ENCODE results near the gene BACH2. TPM values are rescaled to one million over a fixed set of nuclear protein-coding genes. Genes with fewer than 3 reads are reported as not detected.

The BACH2 gene
- total and polyA plus RNA-seq, 9 of the 15 experiments (the other 6 are each of a cell fraction or from before 2014, with no cell fraction given) = 0.06 to 3.1 (median 0.59) TPM

- TF ChIP-seq YBX1 (IDR thresholded peaks at IDR 0.05) (no peak), RAD51 (IDR thresholded peaks at IDR 0.05; ENCODE audit: borderline replicate concordance, low read depth) (no peak), XRCC4 (IDR thresholded peaks at IDR 0.05; ENCODE audit: extremely low read depth, insufficient read depth, insufficient read length) (no peak)
These were observed 139.2 kb downstream of the BACH2 start (continued) for GRCh38 chr6:90157441-90157840.

- Histone ChIP-seq H3K79me2 (ENCODE audit: control insufficient read depth, insufficient read depth, low read length) (no peaks in the 10 kb centered on the region), H3K9me3 (replicated peaks; ENCODE audit: control insufficient read depth, insufficient read depth, low read depth, low read length) (no peaks in the 10 kb centered on the region), H3K27me3 (ENCODE audit: control insufficient read depth in 2 of 2, insufficient read depth in 2 of 2, low read length in 2 of 2) (no peaks in the 10 kb centered on the region), H3K27ac (ENCODE audit: extremely low read depth, low read depth, low read length) (no peak overlapping the region), H2AFZ (ENCODE audit: low read depth, low read length) (no peak overlapping the region), H3K4me2 (ENCODE audit: insufficient read depth, low read length) (no peak overlapping the region), H3K36me3 (ENCODE audit: control insufficient read depth, insufficient read depth, low read length) (no peaks in the 10 kb centered on the region), H3K4me1 (replicated peaks in 1 of 2; ENCODE audit: control insufficient read depth in 2 of 2, insufficient read depth in 2 of 2, low read length in 2 of 2) (peaks cover 0 to 24% of the 10 kb centered on the region in 2 experiments; a peak in 2 of 5 replicates), H3K9me1 (ENCODE audit: control insufficient read depth, insufficient read depth, low read length) (no peaks in the 10 kb centered on the region), H3K9ac (ENCODE audit: insufficient read depth in 1 of 2, low read depth in 2 of 2, low read length in 2 of 2) (no peak overlapping the region), H4K20me1 (replicated peaks; ENCODE audit: control insufficient read depth, insufficient read depth, low read length) (no peaks in the 10 kb centered on the region), H3K4me3 (no peak overlapping the region)
- ChIA-PET CTCF (ENCODE audit: low intra/inter-chr PET ratio) (no interaction called here), POLR2A (interaction anchor here (0.5 to 0.8 kb wide), 3 partner anchors 314 to 916 kb away, joined by 3 read pairs; no protein-coding TSS in a partner anchor)
- intact Hi-C loops (cut with micrococcal nuclease) (no loop called here), in situ Hi-C loops (cut with MboI) (no loop called here)
- FAIRE-seq (no peak), DNase-seq (ENCODE audit: extremely low read depth in 1 of 4, low spot score in 3 of 4) (no peak), ATAC-seq (no peak)
- no TSS peak for BruUV-seq (replicated peaks)
- 32% methylated on average over 5 of the region's 5 CpGs for WGBS (ENCODE audit: insufficient coverage, low coverage, missing lambda C conversion rate)
- TF ChIP-seq TRIM24 (IDR thresholded peaks at IDR 0.05) = no peak
- no peak for TF ChIP-seq MBD2 (IDR thresholded peaks at IDR 0.05; ENCODE audit: borderline replicate concordance, low read depth)
- TF ChIP-seq TRIM25 (IDR thresholded peaks at IDR 0.05; ENCODE audit: borderline replicate concordance) = no peak
- no peak for TF ChIP-seq KAT7 (CRISPR knock-in tag; IDR thresholded peaks at IDR 0.05; ENCODE audit: borderline replicate concordance)
- TF ChIP-seq ZNF174 (CRISPR knock-in tag; IDR thresholded peaks at IDR 0.05) = no peak
- TF ChIP-seq SMARCE1 (IDR thresholded peaks at IDR 0.05) = no peak
- no peak for TF ChIP-seq SMAD4 (CRISPR knock-in tag; conservative IDR thresholded peaks at IDR 0.05)
- no peak for TF ChIP-seq BRF1 (IDR thresholded peaks at IDR 0.05; ENCODE audit: borderline replicate concordance, extremely low read depth, insufficient read length)
- no peak for TF ChIP-seq KLF13 (tag; IDR thresholded peaks at IDR 0.05; ENCODE audit: borderline replicate concordance, low read depth)
- no peak for TF ChIP-seq CBX3 (IDR thresholded peaks at IDR 0.05; ENCODE audit: borderline replicate concordance in 1 of 2, low read length in 2 of 2)
- no peak for TF ChIP-seq ZNF707 (CRISPR knock-in tag; conservative IDR thresholded peaks at IDR 0.05)
- no peak for TF ChIP-seq FOXJ2 (tag; IDR thresholded peaks at IDR 0.05)
- no peak for TF ChIP-seq DMBX1 (CRISPR knock-in tag; IDR thresholded peaks at IDR 0.05; ENCODE audit: borderline replicate concordance)
- no peak for TF ChIP-seq ZNF140 (CRISPR knock-in tag; IDR thresholded peaks at IDR 0.05)
- no peak for TF ChIP-seq MYNN (IDR thresholded peaks at IDR 0.05)
- no peak for TF ChIP-seq MYNN (CRISPR knock-in tag; IDR thresholded peaks at IDR 0.05)
- no peak for TF ChIP-seq SFPQ (IDR thresholded peaks at IDR 0.05; ENCODE audit: low read depth, low read length)
These were observed 139.8 kb downstream of the BACH2 start for GRCh38 chr6:90156861-90157260.

Data from K562 (cell line).